HCT116 (cell line): ENCODE results near the gene STAM.

Source experiments
- EZH2 ChIP-seq: fragments of 200-600 bp; sonication (generic); IDR thresholded peaks from 2 replicates; pipeline ENCODE4 v1.6.1; 2017; ENCODE audit warnings: antibody characterized with exemption, mixed run types
- POLR2AphosphoS5 ChIP-seq: IDR thresholded peaks from 2 replicates; pipeline ENCODE4 v1.6.1; 2011; ENCODE audit warnings: mild to moderate bottlenecking, low read depth, low read length, moderate library complexity

- TF ChIP-seq EZH2 (no peak), POLR2AphosphoS5 (no peak)
Measured at GRCh38 chr10:17655009-17655408, 11.1 kb downstream of the STAM start.
